ENCODE results near the gene CHPT1. TPM values are rescaled to one million over a fixed set of nuclear protein-coding genes. Genes with fewer than 3 reads are reported as not detected.

CHPT1 gene
- total and polyA plus RNA-seq, 9 of the 15 experiments (the other 6 are each of a cell fraction or from before 2014, with no cell fraction given): 15.3 to 210 (median 91.9) TPM

DNA sequence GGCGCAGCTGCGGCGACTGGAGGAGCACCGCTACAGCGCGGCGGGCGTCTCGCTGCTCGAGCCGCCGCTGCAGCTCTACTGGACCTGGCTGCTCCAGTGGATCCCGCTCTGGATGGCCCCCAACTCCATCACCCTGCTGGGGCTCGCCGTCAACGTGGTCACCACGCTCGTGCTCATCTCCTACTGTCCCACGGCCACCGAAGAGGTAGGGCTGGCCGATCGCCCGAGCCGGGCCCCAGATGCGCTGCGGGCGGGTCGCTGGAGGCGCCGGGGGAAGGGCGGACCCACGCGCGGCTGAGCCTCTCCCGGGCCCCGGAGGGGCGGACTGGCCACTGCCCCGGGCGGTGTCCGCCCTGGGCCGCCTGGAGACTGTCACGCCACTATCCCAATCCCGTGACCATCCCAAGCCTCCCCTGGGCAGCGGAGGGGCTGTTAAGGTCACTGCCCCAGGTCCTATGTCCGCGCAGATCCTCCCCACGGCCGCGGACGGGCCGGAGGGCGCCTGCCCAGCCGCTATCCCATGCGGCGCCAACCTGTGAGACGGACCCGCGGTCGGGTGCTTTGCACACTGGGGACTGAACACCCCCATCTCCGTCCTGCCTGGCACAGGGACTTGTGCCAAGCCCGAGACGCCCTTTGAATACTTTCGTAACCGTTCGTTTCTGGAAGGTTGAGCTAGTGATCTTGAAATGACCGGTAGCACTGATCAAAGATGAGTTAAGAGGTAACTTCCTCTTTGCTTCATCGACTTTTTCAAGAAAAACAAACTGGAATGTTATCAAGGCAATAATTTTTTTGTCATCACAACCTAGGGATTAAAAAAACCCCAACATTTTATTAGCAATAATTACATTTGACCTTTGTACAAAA lies 725 bp downstream of the CHPT1 start:
- H4K20me1 ChIP-seq (replicated peaks; ENCODE audit: control insufficient read depth, insufficient read depth, low read length): no peaks in the 10 kb centered on the region; the same call in 1 of the 2 replicates
- H3K9ac ChIP-seq (ENCODE audit: insufficient read depth in 1 of 2, low read depth in 2 of 2, low read length in 2 of 2): peak overlapping the region; percentile 93 to 99
- H3K79me2 ChIP-seq (ENCODE audit: control insufficient read depth, insufficient read depth, low read length): peaks cover 60% of the 10 kb centered on the region
- H3K9me3 ChIP-seq (replicated peaks; ENCODE audit: control insufficient read depth, insufficient read depth, low read depth, low read length): peaks cover 7% of the 10 kb centered on the region
- ChIA-PET POLR2A (interaction anchor here (0.6 to 2.1 kb wide), 3 partner anchors 9 to 15 kb away, joined by 3 to 6 read pairs (median 6); no protein-coding TSS in a partner anchor), CTCF (ENCODE audit: low intra/inter-chr PET ratio) (no interaction called here)
- peak; percentile 52 for ATAC-seq
- 2% methylated on average over 44 of the region's 67 CpGs for WGBS (ENCODE audit: insufficient coverage, low coverage, missing lambda C conversion rate)
- H3K4me1 ChIP-seq (replicated peaks in 1 of 2; ENCODE audit: control insufficient read depth in 2 of 2, insufficient read depth in 2 of 2, low read length in 2 of 2): peaks cover 11 to 36% of the 10 kb centered on the region in 2 experiments
- peak overlapping the region; percentile 96 for H3K27ac ChIP-seq (ENCODE audit: extremely low read depth, low read depth, low read length)
- no peaks in the 10 kb centered on the region for H3K9me1 ChIP-seq (ENCODE audit: control insufficient read depth, insufficient read depth, low read length)
- in situ Hi-C loops (cut with MboI): no loop called here
- peak overlapping the region; percentile 77 for H2AFZ ChIP-seq (ENCODE audit: low read depth, low read length)
- peak; percentile 49 to 52 (median 50) for DNase-seq (ENCODE audit: extremely low read depth in 1 of 4, low spot score in 3 of 4)
- peak overlapping the region; percentile 87 for H3K4me3 ChIP-seq
- FAIRE-seq: peak; percentile 65
- BruUV-seq (replicated peaks): no TSS peak
- no peaks in the 10 kb centered on the region for H3K27me3 ChIP-seq (ENCODE audit: control insufficient read depth in 2 of 2, insufficient read depth in 2 of 2, low read length in 2 of 2)
- peak overlapping the region; percentile 93 for H3K4me2 ChIP-seq (ENCODE audit: insufficient read depth, low read length)
- H3K36me3 ChIP-seq (ENCODE audit: control insufficient read depth, insufficient read depth, low read length): peaks cover 14% of the 10 kb centered on the region; the same call in 1 of the 3 replicates
- intact Hi-C loops (cut with micrococcal nuclease): loop anchor here (2.0 to 5.0 kb wide), 2 partner anchors 27 to 1426 kb away; no protein-coding TSS in a partner anchor
- no peak for TF ChIP-seq ZNF175 (CRISPR knock-in tag; IDR thresholded peaks at IDR 0.05; ENCODE audit: low read depth)
- peak; percentile 56; the same call in 1 of the 2 replicates for TF ChIP-seq TGIF2 (CRISPR knock-in tag; IDR thresholded peaks at IDR 0.05)
- TF ChIP-seq MAFF (IDR thresholded peaks at IDR 0.05; ENCODE audit: low read length): no peak
- TF ChIP-seq, protein P1, sequence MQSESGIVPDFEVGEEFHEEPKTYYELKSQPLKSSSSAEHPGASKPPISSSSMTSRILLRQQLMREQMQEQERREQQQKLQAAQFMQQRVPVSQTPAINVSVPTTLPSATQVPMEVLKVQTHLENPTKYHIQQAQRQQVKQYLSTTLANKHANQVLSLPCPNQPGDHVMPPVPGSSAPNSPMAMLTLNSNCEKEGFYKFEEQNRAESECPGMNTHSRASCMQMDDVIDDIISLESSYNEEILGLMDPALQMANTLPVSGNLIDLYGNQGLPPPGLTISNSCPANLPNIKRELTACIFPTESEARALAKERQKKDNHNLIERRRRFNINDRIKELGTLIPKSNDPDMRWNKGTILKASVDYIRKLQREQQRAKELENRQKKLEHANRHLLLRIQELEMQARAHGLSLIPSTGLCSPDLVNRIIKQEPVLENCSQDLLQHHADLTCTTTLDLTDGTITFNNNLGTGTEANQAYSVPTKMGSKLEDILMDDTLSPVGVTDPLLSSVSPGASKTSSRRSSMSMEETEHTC (IDR thresholded peaks at IDR 0.05): no peak
- TF ChIP-seq, protein P2, sequence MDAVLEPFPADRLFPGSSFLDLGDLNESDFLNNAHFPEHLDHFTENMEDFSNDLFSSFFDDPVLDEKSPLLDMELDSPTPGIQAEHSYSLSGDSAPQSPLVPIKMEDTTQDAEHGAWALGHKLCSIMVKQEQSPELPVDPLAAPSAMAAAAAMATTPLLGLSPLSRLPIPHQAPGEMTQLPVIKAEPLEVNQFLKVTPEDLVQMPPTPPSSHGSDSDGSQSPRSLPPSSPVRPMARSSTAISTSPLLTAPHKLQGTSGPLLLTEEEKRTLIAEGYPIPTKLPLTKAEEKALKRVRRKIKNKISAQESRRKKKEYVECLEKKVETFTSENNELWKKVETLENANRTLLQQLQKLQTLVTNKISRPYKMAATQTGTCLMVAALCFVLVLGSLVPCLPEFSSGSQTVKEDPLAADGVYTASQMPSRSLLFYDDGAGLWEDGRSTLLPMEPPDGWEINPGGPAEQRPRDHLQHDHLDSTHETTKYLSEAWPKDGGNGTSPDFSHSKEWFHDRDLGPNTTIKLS (IDR thresholded peaks at IDR 0.05; ENCODE audit: borderline replicate concordance, low read depth): no peak
- TF ChIP-seq, protein P3, sequence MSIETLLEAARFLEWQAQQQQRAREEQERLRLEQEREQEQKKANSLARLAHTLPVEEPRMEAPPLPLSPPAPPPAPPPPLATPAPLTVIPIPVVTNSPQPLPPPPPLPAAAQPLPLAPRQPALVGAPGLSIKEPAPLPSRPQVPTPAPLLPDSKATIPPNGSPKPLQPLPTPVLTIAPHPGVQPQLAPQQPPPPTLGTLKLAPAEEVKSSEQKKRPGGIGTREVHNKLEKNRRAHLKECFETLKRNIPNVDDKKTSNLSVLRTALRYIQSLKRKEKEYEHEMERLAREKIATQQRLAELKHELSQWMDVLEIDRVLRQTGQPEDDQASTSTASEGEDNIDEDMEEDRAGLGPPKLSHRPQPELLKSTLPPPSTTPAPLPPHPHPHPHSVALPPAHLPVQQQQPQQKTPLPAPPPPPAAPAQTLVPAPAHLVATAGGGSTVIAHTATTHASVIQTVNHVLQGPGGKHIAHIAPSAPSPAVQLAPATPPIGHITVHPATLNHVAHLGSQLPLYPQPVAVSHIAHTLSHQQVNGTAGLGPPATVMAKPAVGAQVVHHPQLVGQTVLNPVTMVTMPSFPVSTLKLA (conservative IDR thresholded peaks at IDR 0.05): peak in 1 of 2 experiments; percentile 14; a peak in 1 of 4 replicates
- peak; percentile 29 to 35; a peak in 3 of 4 replicates for TF ChIP-seq MAZ (CRISPR knock-in tag; conservative IDR thresholded peaks at IDR 0.05 in 1 of 2, IDR thresholded peaks at IDR 0.05 in 1 of 2)
- TF ChIP-seq, protein P4, sequence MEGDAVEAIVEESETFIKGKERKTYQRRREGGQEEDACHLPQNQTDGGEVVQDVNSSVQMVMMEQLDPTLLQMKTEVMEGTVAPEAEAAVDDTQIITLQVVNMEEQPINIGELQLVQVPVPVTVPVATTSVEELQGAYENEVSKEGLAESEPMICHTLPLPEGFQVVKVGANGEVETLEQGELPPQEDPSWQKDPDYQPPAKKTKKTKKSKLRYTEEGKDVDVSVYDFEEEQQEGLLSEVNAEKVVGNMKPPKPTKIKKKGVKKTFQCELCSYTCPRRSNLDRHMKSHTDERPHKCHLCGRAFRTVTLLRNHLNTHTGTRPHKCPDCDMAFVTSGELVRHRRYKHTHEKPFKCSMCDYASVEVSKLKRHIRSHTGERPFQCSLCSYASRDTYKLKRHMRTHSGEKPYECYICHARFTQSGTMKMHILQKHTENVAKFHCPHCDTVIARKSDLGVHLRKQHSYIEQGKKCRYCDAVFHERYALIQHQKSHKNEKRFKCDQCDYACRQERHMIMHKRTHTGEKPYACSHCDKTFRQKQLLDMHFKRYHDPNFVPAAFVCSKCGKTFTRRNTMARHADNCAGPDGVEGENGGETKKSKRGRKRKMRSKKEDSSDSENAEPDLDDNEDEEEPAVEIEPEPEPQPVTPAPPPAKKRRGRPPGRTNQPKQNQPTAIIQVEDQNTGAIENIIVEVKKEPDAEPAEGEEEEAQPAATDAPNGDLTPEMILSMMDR (IDR thresholded peaks at IDR 0.05 in 2 of 3, conservative IDR thresholded peaks at IDR 0.05 in 1 of 3; ENCODE audit: insufficient read depth in 2 of 3, low read depth in 1 of 3, low read length in 3 of 3): no peak

Measured in K562 (cell line).